A549 (cell line): ENCODE data around the gene COX4I2. TPM values are rescaled to one million over a fixed set of nuclear protein-coding genes. Genes with fewer than 3 reads are reported as not detected.
A peak's percentile ranks its signal among the peaks of the same experiment; 100 is the strongest.

Source experiments
- ATAC-seq, 2 experiments: fragments of 200-7000 bp in 1 of 2; fragments of >200 bp in 1 of 2; cut with Nextera tagmentation in 1 of 2; cut with Tn5 transposase in 1 of 2; 3 replicates each; pipeline versions ENCODE4 v1.8.0 to v1.9.1; 2018 to 2020; ENCODE audit warnings: mild to moderate bottlenecking in 1 of 2, moderate library complexity in 1 of 2
- CTCF ChIA-PET: fragments of 300-600 bp; sonication (Branson Sonifier 250); formaldehyde crosslinking; extraction: SDS; loops from one replicate; lab custom pipeline; 2021; ENCODE audit warnings: antibody characterized with exemption, inconsistent platforms; lab: Yijun Ruan, JAX
- POLR2A ChIA-PET: fragments of 350-600 bp; formaldehyde crosslinking; extraction: SDS; loops from one replicate; lab custom pipeline; 2021; ENCODE audit warnings: antibody characterized with exemption, inconsistent platforms; lab: Yijun Ruan, JAX
- DNase-seq, 2 experiments: peaks; one replicate each; pipeline versions ENCODE4 v3.0.0 to v3.0.0-alpha.2; 2011 to 2016; ENCODE audit warnings: low read depth in 1 of 2, low spot score in 1 of 2
- FAIRE-seq: peaks from 2 replicates; lab custom pipeline; 2011; peaks lifted over from hg19 to GRCh38; lab: Jason Lieb, UNC
- H3K27ac ChIP-seq, 2 experiments: fragments of >200 bp; sonication (Bioruptor Twin); formaldehyde crosslinking; 3 replicates each; pipeline ENCODE4 v1.5.1; 2016 to 2017
- H3K4me1 ChIP-seq: fragments of >200 bp; sonication (Bioruptor Twin); formaldehyde crosslinking; 3 replicates; pipeline ENCODE4 v1.6.1; 2016
- H3K4me2 ChIP-seq: fragments of >200 bp; sonication (Bioruptor Twin); formaldehyde crosslinking; 3 replicates; pipeline ENCODE4 v1.6.1; 2016
- H3K4me3 ChIP-seq: fragments of >200 bp; sonication (Bioruptor Twin); formaldehyde crosslinking; 3 replicates; pipeline ENCODE4 v1.5.1; 2016
- H3K9me3 ChIP-seq: fragments of >200 bp; sonication (Bioruptor Twin); formaldehyde crosslinking; 3 replicates; pipeline ENCODE4 v1.6.1; 2016
- CBX8 ChIP-seq: fragments of 200-600 bp; sonication (generic); IDR thresholded peaks from 2 replicates; pipeline ENCODE4 v1.6.1; 2016
- CHD4 ChIP-seq: fragments of 200-600 bp; sonication (generic); IDR thresholded peaks from 2 replicates; pipeline ENCODE4 v1.6.1; 2016; ENCODE audit warnings: antibody characterized with exemption, mild to moderate bottlenecking, borderline replicate concordance
- EHF ChIP-seq: fragments of 250-450 bp; sonication (Bioruptor Pico); IDR thresholded peaks from 2 replicates; pipeline ENCODE4 v1.5.0; 2020; ENCODE audit warnings: mild to moderate bottlenecking
- EHMT2 ChIP-seq: fragments of 200-600 bp; sonication (generic); IDR thresholded peaks from 2 replicates; pipeline ENCODE4 v1.6.1; 2016; ENCODE audit warnings: antibody characterized with exemption, low read depth, mild to moderate bottlenecking, moderate library complexity
- EP300 ChIP-seq, 2 experiments: fragments of >200 bp; sonication (Bioruptor Twin); formaldehyde crosslinking; IDR thresholded peaks; 2 replicates in 1 of 2; 3 replicates in 1 of 2; pipeline ENCODE4 v1.6.1; 2016 to 2017
- ESRRA ChIP-seq: fragments of 150-350 bp; IDR thresholded peaks from 2 replicates; pipeline ENCODE4 v1.6.1; 2014; ENCODE audit warnings: mild to moderate bottlenecking, low read length, borderline replicate concordance
- FOSB ChIP-seq: fragments of 250-450 bp; sonication (Bioruptor Pico); IDR thresholded peaks from 2 replicates; pipeline ENCODE4 v1.5.0; 2020; ENCODE audit warnings: mild to moderate bottlenecking, moderate library complexity
- FOXS1 ChIP-seq: fragments of 250-450 bp; sonication (Bioruptor Pico); IDR thresholded peaks from 2 replicates; pipeline ENCODE4 v1.5.0; 2020; ENCODE audit warnings: mild to moderate bottlenecking, moderate library complexity
- HDAC2 ChIP-seq: fragments of 200-600 bp; sonication (generic); IDR thresholded peaks from 2 replicates; pipeline ENCODE4 v1.6.1; 2016
- HEYL ChIP-seq: fragments of 250-450 bp; sonication (Bioruptor Pico); IDR thresholded peaks from 2 replicates; pipeline ENCODE4 v1.8.0; 2021; ENCODE audit warnings: mild to moderate bottlenecking, moderate library complexity
- HOXA7 ChIP-seq: fragments of 250-450 bp; sonication (Bioruptor Pico); IDR thresholded peaks from 2 replicates; pipeline ENCODE4 v1.5.0; 2020; ENCODE audit warnings: mild to moderate bottlenecking, moderate library complexity
- HOXB5 ChIP-seq: fragments of 250-450 bp; sonication (Bioruptor Pico); IDR thresholded peaks from 2 replicates; pipeline ENCODE4 v1.5.0; 2020; ENCODE audit warnings: mild to moderate bottlenecking, moderate library complexity
- JUN ChIP-seq, 2 experiments: fragments of >200 bp; sonication (Bioruptor Twin); formaldehyde crosslinking; IDR thresholded peaks; 2 replicates in 1 of 2; 3 replicates in 1 of 2; pipeline ENCODE4 v1.6.1; 2016 to 2017
- JUNB ChIP-seq: fragments of >200 bp; sonication (Bioruptor Twin); formaldehyde crosslinking; IDR thresholded peaks from 2 replicates; pipeline ENCODE4 v1.6.1; 2016
- MAFK ChIP-seq: fragments of 450-650 bp; IDR thresholded peaks from 2 replicates; pipeline ENCODE4 v1.6.1; 2014; ENCODE audit not compliant: partially characterized antibody
- MYC ChIP-seq: IDR thresholded peaks from 2 replicates; pipeline ENCODE4 v1.6.1; 2012; ENCODE audit warnings: mild to moderate bottlenecking, inconsistent platforms, low read length, improper control_type of control experiment, borderline replicate concordance
- NFE2L2 ChIP-seq: fragments of 150-350 bp; conservative IDR thresholded peaks from 2 replicates; pipeline ENCODE4 v1.6.1; 2014; ENCODE audit warnings: low read length
- NR3C1 ChIP-seq: fragments of >200 bp; sonication (Bioruptor Twin); formaldehyde crosslinking; IDR thresholded peaks from 3 replicates; pipeline ENCODE4 v1.6.1; 2017
- POLR2A ChIP-seq: IDR thresholded peaks from 2 replicates; pipeline ENCODE4 v1.6.1; 2012; ENCODE audit warnings: mild to moderate bottlenecking, low read length
- RAD21 ChIP-seq, 2 experiments: fragments of >200 bp in 1 of 2; sonication (Bioruptor Twin) in 1 of 2; formaldehyde crosslinking in 1 of 2; IDR thresholded peaks in 1 of 2; conservative IDR thresholded peaks in 1 of 2; 2 replicates in 1 of 2; 3 replicates in 1 of 2; pipeline ENCODE4 v1.6.1; 2012 to 2018; ENCODE audit warnings: inconsistent platforms in 1 of 2
- RNF2 ChIP-seq: fragments of 200-600 bp; sonication (generic); IDR thresholded peaks from 2 replicates; pipeline ENCODE4 v1.6.1; 2016; ENCODE audit warnings: low read depth, mild to moderate bottlenecking, antibody characterized with exemption, moderate library complexity, borderline replicate concordance
- SMC3 ChIP-seq: fragments of >200 bp; sonication (Bioruptor Twin); formaldehyde crosslinking; IDR thresholded peaks from 3 replicates; pipeline ENCODE4 v1.6.1; 2018; ENCODE audit warnings: inconsistent platforms
- TFCP2L1 ChIP-seq: fragments of 250-450 bp; sonication (Bioruptor Pico); IDR thresholded peaks from 2 replicates; pipeline ENCODE4 v1.5.0; 2021; ENCODE audit warnings: mild to moderate bottlenecking
- TP53 ChIP-seq: fragments of 250-450 bp; sonication (Bioruptor Pico); IDR thresholded peaks from 2 replicates; pipeline ENCODE4 v1.5.0; 2021; ENCODE audit warnings: mild to moderate bottlenecking, moderate library complexity
- ZNF302 ChIP-seq: fragments of 250-450 bp; sonication (Bioruptor Pico); IDR thresholded peaks from 2 replicates; pipeline ENCODE4 v1.9.0; 2021; ENCODE audit warnings: inconsistent platforms, mild to moderate bottlenecking, moderate library complexity
- ZSCAN20 ChIP-seq: fragments of 250-450 bp; sonication (Bioruptor Pico); IDR thresholded peaks from 2 replicates; pipeline ENCODE4 v1.8.0; 2022; ENCODE audit warnings: mild to moderate bottlenecking, moderate library complexity
- WGBS: methylation state at CpG from one replicate; pipeline ENCODE4 v1.1.6; 2017; ENCODE audit errors: missing lambda C conversion rate; 5-methylcytosine and 5-hydroxymethylcytosine counted together
- polyA plus RNA-seq, 4 experiments: library from polyadenylated mRNA; depleted of rRNA in 3 of 4; stranded (reverse); fragments of >200 nt; fragmentation: RNase III in 1 of 4; extraction: RNeasy Plus Mini Kit Qiagen cat#74134 plus additional on column Dnase treatment in 1 of 4; gene quantifications; 2 replicates in 3 of 4; 3 replicates in 1 of 4; pipeline ENCODE4 v1.2.3, GENCODE V29; 2011 to 2017
- TF ChIP-seq, protein P1 (sequence below): fragments of >200 bp; sonication (Bioruptor Twin); formaldehyde crosslinking; IDR thresholded peaks from 3 replicates; pipeline ENCODE4 v1.6.1; 2016
- TF ChIP-seq, protein P2 (sequence below): fragments of 150-350 bp; IDR thresholded peaks from 2 replicates; pipeline ENCODE4 v1.6.1; 2014; ENCODE audit warnings: low read depth, mild to moderate bottlenecking, low read length
- TF ChIP-seq, protein P3 (sequence below): IDR thresholded peaks from 2 replicates; pipeline ENCODE4 v1.6.1; 2012
- TF ChIP-seq, protein P4 (sequence below): fragments of 450-650 bp; IDR thresholded peaks from 2 replicates; pipeline ENCODE4 v1.6.1; 2014; ENCODE audit warnings: antibody characterized with exemption
- TF ChIP-seq, protein P5 (sequence below): IDR thresholded peaks from 2 replicates; pipeline ENCODE4 v1.6.1; 2012; ENCODE audit warnings: low read depth, borderline replicate concordance
- TF ChIP-seq, protein P6 (sequence below): fragments of 200-600 bp; sonication (generic); IDR thresholded peaks from 2 replicates; pipeline ENCODE4 v1.6.1; 2016; ENCODE audit warnings: antibody characterized with exemption, mild to moderate bottlenecking, moderate library complexity

COX4I2 gene
- polyA plus RNA-seq, 2 of the 4 experiments (the other 2 are of a cell fraction), result not detected

DNA sequence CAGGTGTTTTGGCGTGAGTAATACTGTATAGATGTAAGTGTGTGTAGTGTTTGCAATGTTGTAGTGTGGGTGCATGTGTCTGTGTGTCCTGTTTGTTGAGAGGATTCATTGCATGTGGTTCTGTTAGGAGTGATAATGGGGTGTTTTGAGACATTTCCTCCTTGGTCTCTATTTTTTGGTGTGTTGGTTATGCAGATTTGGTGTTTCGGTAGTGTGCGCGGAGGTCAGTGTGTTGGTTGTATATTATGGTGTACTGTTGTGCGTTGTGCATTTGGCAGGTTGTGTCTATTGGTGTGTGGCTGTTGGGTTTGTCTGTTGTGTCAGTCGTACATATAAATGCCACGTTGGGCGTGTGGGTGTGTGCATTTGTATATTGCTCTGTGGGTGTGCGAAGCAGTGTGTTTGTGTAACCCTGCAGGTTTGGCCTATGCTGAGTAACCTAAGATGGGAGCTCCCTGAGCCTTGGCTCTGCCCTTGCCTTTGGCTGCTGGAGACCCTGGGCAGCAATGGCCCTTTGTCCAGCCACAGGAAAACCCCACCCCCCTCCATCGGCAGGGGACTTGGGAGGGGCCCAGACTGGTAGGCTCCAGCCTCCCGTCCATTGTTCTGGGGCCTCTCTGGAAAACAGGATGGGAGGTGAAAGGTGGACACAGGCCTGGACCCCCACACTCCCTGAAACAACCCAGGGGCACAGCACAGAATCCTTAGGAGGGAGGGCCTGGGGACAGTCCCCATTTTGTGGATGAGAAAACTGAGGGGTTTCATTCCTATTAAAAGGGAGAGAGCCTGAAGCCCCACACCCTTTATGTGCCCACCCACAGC lies 42.9 kb upstream of the COX4I2 start (continued):
- no peak; the same call in 1 of the 2 replicates for TF ChIP-seq FOSB (CRISPR knock-in tag)
- TF ChIP-seq HDAC2, result no peak; the same call in 1 of the 2 replicates
- TF ChIP-seq, protein P1, sequence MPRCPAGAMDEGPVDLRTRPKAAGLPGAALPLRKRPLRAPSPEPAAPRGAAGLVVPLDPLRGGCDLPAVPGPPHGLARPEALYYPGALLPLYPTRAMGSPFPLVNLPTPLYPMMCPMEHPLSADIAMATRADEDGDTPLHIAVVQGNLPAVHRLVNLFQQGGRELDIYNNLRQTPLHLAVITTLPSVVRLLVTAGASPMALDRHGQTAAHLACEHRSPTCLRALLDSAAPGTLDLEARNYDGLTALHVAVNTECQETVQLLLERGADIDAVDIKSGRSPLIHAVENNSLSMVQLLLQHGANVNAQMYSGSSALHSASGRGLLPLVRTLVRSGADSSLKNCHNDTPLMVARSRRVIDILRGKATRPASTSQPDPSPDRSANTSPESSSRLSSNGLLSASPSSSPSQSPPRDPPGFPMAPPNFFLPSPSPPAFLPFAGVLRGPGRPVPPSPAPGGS, result peak; percentile 35; the same call in 1 of the 3 replicates
- 0 out of 2 replicates have a peak, but pooled peaks have one; percentile 11 for TF ChIP-seq HOXA7 (CRISPR knock-in tag)
- no peak for TF ChIP-seq TP53 (CRISPR knock-in tag)
- TF ChIP-seq JUN (IDR thresholded peaks at IDR 0.05), result no peak; a peak in 1 of 5 replicates
- no peak for TF ChIP-seq RAD21 (conservative IDR thresholded peaks at IDR 0.05 in 1 of 2, IDR thresholded peaks at IDR 0.05 in 1 of 2)
- TF ChIP-seq ESRRA, result no peak
- TF ChIP-seq EHF (CRISPR knock-in tag), result no peak; the same call in 1 of the 2 replicates
- no peak for TF ChIP-seq CHD4
- peak; percentile 29; the same call in 1 of the 2 replicates for TF ChIP-seq POLR2A
- no peak for TF ChIP-seq RNF2

DNA sequence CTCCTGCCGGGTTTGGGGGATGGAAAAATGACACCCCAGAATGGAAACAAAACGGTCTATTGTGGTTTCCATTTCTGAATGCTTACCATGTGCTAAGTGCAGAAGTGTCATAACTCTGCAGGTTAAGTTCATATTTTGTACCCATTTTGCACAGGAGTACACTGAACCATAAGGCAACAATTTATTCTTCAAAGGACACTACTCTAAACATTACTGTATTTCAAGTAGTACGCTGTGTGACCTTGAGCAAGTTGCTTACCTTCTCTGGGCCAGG lies 42.4 kb upstream of the COX4I2 start:
- Histone ChIP-seq H3K4me1 (peaks cover 50% of the 10 kb centered on the region), H3K4me3 (peak overlapping the region; percentile 62), H3K4me2 (peak overlapping the region; percentile 95), H3K9me3 (no peaks in the 10 kb centered on the region), H3K27ac (peak overlapping the region; percentile 98)
- ChIA-PET CTCF (interaction anchor here (1.0 to 25.0 kb wide), 6 partner anchors 9 to 41 kb away, joined by 5 to 966 read pairs (median 50); partner anchors contain the start of gene ID1), POLR2A (interaction anchor here (0.5 to 3.9 kb wide), 9 partner anchors 9 to 128 kb away, joined by 4 to 101 read pairs (median 7); partner anchors contain the start of genes BCL2L1 and ID1)
- DNase-seq (no peak), ATAC-seq (no peak), FAIRE-seq (no peak)
- 11% methylated on average over 3 of the region's 3 CpGs for WGBS
- no peak; the same call in 1 of the 2 replicates for TF ChIP-seq EHF (CRISPR knock-in tag)
- no peak for TF ChIP-seq EP300 (IDR thresholded peaks at IDR 0.05)
- TF ChIP-seq ZSCAN20, result no peak
- peak; percentile 37; the same call in 1 of the 2 replicates for TF ChIP-seq HEYL (CRISPR knock-in tag)
- TF ChIP-seq MAFK, result no peak
- no peak; the same call in 1 of the 2 replicates for TF ChIP-seq HDAC2
- no peak for TF ChIP-seq CBX8
- peak; percentile 43; the same call in 1 of the 2 replicates for TF ChIP-seq TFCP2L1 (CRISPR knock-in tag)
- TF ChIP-seq, protein P2, sequence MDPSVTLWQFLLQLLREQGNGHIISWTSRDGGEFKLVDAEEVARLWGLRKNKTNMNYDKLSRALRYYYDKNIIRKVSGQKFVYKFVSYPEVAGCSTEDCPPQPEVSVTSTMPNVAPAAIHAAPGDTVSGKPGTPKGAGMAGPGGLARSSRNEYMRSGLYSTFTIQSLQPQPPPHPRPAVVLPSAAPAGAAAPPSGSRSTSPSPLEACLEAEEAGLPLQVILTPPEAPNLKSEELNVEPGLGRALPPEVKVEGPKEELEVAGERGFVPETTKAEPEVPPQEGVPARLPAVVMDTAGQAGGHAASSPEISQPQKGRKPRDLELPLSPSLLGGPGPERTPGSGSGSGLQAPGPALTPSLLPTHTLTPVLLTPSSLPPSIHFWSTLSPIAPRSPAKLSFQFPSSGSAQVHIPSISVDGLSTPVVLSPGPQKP, result no peak
- TF ChIP-seq NR3C1, result no peak
- no peak for TF ChIP-seq MYC
- no peak for TF ChIP-seq HOXA7 (CRISPR knock-in tag)
- TF ChIP-seq, protein P3, sequence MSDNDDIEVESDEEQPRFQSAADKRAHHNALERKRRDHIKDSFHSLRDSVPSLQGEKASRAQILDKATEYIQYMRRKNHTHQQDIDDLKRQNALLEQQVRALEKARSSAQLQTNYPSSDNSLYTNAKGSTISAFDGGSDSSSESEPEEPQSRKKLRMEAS, result no peak
- TF ChIP-seq SMC3, result no peak
- no peak for TF ChIP-seq JUNB
- TF ChIP-seq EHMT2, result no peak
- no peak for TF ChIP-seq FOXS1
- TF ChIP-seq HOXB5 (CRISPR knock-in tag), result no peak
- TF ChIP-seq ZNF302, result no peak
- no peak for TF ChIP-seq NFE2L2
- TF ChIP-seq RNF2, result no peak
- TF ChIP-seq, protein P4, sequence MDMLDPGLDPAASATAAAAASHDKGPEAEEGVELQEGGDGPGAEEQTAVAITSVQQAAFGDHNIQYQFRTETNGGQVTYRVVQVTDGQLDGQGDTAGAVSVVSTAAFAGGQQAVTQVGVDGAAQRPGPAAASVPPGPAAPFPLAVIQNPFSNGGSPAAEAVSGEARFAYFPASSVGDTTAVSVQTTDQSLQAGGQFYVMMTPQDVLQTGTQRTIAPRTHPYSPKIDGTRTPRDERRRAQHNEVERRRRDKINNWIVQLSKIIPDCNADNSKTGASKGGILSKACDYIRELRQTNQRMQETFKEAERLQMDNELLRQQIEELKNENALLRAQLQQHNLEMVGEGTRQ, result no peak
- TF ChIP-seq, protein P5, sequence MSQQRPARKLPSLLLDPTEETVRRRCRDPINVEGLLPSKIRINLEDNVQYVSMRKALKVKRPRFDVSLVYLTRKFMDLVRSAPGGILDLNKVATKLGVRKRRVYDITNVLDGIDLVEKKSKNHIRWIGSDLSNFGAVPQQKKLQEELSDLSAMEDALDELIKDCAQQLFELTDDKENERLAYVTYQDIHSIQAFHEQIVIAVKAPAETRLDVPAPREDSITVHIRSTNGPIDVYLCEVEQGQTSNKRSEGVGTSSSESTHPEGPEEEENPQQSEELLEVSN, result no peak
- TF ChIP-seq, protein P6, sequence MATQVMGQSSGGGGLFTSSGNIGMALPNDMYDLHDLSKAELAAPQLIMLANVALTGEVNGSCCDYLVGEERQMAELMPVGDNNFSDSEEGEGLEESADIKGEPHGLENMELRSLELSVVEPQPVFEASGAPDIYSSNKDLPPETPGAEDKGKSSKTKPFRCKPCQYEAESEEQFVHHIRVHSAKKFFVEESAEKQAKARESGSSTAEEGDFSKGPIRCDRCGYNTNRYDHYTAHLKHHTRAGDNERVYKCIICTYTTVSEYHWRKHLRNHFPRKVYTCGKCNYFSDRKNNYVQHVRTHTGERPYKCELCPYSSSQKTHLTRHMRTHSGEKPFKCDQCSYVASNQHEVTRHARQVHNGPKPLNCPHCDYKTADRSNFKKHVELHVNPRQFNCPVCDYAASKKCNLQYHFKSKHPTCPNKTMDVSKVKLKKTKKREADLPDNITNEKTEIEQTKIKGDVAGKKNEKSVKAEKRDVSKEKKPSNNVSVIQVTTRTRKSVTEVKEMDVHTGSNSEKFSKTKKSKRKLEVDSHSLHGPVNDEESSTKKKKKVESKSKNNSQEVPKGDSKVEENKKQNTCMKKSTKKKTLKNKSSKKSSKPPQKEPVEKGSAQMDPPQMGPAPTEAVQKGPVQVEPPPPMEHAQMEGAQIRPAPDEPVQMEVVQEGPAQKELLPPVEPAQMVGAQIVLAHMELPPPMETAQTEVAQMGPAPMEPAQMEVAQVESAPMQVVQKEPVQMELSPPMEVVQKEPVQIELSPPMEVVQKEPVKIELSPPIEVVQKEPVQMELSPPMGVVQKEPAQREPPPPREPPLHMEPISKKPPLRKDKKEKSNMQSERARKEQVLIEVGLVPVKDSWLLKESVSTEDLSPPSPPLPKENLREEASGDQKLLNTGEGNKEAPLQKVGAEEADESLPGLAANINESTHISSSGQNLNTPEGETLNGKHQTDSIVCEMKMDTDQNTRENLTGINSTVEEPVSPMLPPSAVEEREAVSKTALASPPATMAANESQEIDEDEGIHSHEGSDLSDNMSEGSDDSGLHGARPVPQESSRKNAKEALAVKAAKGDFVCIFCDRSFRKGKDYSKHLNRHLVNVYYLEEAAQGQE, result no peak
- no peak for TF ChIP-seq POLR2A
